Measurements from ENCODE around the gene VMO1.
A peak's percentile ranks its signal among the peaks of the same experiment; 100 is the strongest.

Gene VMO1

DNA sequence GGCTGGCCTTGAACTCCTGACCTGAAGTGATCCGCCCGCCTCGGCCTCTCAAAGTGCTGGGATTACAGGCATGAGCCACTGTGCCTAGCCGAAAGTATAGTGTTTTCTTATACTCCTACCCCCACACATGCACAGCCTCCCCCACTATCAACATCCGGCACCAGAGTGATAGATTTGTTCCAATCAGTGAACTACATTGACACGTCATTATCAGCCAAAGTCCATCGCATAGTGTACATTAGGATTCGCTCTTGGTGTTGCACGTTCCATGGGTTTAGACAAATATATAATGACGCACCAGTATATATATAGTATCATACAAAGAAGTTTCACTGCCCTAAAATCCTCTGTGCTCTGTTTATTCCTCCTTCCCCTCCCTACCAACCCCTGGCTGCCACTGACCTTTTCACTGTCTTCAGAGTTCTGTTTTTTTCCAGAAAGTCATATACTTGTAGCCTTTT, 26.4 kb downstream of the VMO1 start:
- DNase-seq (ENCODE audit: low spot score) = no peak

DNA sequence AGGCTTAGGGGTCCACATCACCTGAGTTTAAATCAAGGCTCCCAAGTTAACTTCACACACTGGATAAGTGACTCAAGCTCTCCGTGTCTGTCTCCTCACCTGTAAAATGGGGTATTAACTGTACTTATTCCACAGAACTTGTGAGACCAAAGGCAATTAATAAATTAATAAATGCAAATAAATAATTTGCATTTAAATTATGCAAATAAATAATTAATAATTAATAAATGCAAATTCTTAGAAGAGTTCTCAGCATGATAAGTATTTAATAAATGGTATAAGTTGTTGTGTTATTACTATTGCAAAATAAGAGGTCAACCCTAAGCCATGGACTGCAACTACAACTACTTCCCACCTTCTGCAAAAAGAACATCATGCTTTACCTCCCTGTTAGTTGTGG, 32.8 kb downstream of the VMO1 start:
- DNase-seq (ENCODE audit: low spot score) = no peak

DNA sequence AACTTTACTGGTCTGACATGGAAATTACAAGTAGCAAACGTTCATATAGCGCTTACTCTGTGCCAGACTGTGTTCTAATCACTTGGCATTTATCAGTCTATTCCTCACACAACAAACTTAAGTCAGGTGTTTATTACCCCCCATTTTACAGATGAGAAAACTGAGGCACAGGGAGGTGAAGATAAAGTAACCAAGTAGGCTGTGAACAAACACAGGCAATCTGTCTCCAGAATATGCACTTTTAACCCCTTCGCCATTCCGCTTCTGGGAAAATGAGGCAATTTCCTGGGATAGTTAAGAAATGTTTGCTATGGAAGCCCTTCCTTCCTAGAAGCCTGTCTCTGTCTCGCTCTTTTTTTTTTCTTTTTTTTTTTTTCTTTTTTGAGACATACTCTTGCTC, 34.2 kb downstream of the VMO1 start:
- DNase-seq (ENCODE audit: low spot score) = no peak

DNA sequence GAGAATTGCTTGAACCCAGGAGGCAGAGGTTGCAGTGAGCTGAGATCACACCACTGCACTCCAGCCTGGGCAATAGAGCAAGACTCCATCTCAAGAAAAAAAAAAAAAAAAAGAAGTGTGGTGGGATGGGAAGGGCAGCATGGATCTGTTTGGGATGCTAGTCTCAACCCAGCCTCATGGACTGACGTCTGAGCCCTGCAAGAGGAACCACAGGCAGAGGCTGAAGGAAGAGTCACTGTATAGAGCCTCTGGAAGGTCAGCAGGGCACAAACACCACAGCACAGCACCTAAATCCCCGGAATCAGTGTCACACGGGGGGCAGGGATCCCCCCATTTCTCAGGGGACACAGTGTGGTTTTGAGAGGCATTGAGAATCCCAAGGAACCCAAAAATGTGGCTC, 35.6 kb downstream of the VMO1 start:
- no peak for DNase-seq (ENCODE audit: low spot score)

DNA sequence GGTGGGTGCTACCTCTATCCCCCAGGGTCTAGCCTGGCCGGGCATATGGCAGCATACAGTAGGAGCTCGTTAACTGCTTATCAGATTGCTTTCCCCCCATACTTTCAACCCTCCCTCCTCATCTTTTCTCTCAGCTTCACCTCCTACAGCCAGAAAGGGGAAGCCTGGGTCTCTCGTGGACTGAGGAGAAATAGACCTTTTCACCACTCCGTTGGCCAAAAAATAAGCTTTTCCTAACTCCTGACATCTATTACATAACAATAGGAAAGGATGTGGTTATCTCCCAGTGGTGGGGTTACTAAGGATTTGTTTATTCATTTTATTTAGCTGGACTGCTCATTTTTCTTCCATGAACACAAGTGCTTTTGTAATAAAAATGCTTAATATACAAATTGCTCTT, 37.5 kb downstream of the VMO1 start:
- no peak for DNase-seq (ENCODE audit: low spot score)

DNA sequence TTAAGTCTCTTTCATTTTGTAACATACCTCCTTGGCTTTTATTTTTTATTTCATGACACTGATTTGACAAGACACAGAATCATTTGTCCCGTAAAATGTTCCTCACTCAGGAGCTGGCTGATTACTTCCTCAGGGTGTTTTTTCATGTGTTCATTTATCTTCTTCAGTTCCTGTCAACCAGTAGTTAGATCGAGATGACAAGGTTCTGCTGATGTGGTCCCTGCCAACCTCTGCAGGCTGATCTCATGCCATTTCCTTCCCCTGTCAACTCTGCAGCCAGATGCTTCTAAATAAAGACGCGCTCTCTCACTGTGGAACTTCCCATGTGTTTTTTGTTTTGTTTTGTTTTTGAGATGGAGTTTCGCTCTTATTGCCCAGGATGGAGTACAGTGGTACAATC, 38.3 kb downstream of the VMO1 start:
- no peak for DNase-seq (ENCODE audit: low spot score)

DNA sequence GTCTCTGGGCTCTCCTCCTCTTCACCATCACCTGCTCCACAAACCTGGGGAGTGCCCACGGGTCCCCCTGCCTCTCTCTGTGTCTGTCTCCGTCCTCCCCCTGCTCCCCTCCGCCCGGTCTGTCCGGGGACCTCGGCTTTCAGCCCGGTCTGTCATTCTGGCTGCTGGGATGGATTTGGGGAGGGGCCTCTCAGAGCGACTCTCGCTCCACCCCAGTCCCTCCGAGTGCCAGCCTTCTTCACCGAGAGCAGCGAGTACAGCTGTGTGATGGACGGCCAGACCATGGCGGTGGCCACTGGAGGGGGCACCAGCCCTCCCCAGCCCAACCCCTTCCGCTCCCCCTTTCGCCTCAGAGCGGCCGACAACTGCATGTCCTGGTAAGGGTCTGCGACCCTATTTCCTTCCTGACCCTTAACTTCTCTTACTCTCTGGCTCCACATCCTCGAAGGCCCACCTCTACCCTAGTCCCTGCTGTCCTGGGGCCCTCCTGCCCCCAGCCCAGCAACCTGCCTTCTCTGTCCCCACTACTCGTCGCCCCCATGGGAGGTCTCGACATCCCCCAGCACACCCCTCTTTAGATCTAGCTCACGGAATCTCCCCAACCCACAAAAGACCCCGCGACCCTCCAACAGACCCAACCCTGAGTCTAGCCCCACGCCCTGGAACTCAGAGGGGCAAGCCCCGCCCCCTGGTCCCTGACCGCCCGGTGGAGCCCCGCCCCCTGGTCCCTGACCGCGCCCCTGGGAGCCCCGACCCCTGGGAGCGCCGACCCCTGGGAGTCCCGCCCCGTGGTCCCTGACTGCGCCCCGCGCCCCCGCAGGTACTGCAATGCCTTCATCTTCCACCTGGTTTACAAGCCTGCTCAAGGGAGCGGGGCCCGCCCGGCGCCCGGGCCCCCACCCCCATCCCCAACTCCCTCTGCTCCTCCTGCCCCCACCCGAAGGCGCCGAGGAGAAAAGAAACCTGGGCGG, 40.9 kb downstream of the VMO1 start:
- DNase-seq (ENCODE audit: low spot score) = no peak

DNA sequence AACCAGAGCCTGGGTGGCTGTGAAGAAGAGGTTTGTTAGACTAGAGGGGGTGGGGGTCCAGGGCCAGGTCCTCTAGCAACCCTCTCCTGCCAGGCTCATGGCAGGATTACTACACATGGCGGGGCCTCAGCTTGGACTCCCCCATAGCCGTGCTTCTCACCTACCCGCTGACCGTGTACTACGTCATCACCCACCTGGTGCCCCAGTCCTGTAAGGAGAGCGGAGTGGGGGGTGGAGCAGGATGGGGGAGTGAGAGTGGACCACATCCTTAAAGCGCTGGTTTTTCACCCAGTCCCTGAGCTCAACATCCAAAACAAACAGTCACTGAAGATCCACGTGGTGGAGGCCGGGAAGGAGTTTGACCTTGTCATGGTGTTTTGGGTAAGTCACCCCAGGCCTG, 42.3 kb downstream of the VMO1 start:
- DNase-seq (ENCODE audit: low spot score) = no peak

DNA sequence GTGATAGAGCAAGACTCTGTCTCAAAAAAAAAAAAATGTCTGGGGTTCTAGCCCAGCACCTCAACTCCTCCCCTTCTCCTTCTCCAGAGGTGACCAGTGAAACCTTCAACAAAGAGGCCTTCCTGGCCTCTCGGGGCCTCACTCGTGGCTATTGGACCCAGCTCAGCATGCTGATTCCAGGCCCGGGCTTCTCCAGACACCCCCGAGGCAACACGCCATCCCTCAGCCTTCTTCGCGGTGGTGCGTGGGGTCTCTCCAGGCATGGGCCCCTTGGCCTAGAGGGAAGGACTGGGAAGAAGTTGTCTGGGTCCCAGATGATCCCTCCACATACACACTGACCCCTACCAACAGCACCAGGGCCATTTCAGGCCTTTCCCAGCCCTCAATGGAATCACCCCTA, 42.9 kb downstream of the VMO1 start:
- DNase-seq (ENCODE audit: low spot score) = no peak

DNA sequence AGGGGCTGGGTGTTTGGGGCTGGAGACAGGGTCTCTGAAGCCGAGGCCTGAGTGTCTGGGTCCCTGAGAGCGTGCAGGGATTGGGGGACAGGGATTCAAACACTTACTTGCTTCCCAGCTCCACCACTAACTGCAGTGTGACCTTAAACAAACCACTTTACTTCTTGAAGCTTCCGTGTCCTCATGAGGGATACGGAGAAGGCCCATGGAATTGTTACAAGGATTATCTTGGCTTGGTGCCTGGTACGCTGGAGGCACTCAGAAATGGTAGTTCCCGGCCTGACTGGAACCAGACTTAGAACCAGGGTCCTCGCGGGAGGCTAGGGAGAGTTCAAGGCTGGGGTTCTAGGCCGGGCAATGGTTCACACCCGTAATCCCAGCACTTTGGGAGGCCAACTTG, 43.5 kb downstream of the VMO1 start:
- no peak for DNase-seq (ENCODE audit: low spot score)

DNA sequence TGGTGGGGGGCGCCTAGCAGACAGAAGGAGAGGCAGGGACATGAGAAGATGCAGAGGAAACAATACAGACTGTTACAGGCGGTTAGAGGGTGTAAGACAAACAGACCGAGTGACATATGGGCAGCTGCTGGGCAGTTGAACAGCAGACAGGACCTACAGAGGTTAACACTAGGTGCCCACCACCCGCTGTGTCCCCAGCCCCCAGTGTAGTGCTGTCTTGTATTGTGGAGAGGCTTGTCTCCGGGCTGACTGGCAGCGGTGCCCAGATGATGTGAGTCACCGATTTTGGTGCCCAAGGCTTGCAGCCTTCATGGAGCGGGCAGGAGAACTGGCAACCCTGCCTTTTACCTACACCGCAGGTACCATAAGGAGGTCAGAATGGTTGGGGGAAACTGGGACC, 44.0 kb downstream of the VMO1 start:
- no peak for DNase-seq (ENCODE audit: low spot score)

DNA sequence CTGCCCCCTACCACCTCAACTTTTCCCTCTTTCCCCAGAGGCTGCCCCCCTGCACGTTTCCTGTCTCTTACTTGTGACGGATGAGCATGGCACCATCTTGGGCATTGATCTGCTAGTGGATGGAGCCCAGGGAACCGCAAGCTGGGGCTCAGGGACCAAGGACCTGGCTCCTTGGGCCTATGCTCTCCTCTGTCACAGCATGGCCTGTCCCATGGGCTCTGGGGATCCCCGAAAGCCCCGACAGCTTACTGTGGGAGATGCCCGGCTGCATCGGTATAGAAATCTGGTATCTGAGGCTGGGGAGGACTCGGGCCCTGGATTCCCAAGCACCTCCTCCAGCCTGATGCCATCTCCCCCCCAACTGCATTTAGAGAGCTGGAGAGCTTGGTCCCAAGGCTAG, 44.6 kb downstream of the VMO1 start:
- no peak for DNase-seq (ENCODE audit: low spot score)

DNA sequence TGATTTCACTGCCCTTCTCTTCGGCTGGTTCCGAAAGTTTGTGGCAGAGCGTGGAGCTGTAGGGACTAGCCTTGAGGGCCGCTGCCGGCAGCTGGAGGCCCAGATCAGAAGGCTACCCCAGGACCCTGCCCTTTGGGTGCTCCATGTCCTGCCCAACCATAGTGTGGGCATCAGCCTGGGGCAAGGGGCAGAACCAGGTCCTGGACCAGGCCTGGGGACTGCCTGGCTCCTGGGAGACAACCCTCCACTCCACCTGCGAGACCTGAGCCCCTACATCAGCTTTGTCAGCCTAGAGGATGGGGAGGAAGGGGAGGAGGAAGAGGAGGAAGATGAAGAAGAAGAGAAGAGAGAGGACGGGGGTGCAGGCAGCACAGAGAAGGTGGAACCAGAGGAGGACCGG, 45.6 kb downstream of the VMO1 start:
- no peak for DNase-seq (ENCODE audit: low spot score)

DNA sequence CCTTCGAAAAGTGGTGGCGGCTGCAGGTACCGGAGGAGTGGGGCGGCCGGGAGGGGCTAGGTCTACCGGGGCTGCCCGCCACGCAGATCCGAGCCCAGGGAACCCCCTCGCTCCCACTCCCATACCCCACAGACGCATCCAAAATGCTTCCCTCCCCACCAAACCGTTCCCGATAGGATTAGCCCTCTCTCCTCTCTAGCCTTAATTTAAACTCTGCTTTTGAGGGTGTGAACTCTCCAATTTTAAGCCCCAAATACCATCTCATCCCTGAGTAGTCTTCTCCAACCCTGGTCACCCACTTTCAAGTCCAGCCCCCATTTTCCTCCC, 46.2 kb downstream of the VMO1 start:
- no peak for DNase-seq (ENCODE audit: low spot score)

DNA sequence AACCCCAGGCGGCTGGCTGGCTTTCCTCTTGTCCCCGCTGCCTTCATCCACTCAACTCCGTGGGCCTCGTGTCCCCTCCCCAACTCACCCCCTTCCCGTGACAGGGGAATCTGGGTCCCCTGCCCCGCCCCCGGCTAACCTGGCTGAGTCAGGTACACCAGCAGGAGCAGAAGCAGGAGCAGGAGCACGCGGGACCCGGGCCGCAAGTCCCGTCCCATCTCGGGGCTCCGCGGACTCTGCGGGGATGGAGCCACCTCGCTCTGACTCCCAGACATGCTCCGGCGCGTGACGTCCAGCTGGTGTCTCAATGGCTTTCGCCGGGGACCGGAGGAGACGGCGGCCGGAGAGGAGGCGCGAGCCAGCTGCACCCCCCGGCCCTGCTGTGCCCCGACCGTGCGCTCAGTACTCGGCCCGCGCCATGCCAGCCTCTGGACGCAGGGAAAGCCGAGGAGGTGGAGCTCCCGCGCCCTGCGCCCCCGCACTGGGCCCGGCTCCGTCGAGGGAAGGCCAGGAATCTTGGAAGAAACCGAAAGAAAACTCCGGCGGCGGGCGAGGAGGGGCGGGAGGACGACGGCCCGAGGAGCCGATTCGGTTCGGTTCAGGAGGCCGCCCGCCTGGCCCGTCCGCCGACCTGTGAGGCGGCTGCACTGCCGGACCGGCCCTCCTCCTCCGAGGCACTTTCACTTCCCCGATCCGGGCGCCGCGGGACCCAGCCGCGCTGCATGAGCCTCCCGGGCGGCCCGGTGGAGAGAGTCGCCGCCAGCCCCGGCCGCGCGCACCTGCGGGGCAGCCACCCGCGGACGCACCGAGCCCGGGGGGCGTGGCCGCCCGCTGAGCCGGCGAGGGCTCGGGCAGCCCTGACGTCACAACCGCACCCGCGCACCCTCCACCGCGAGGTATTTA, 46.8 kb downstream of the VMO1 start, which contains the start of the genes CXCL16 and ZMYND15:
TSS of gene CXCL16 (minus strand) at position 807 of the 903 bp plus-strand sequence. CDS start at position 218, 589 bp downstream.
TSS of gene ZMYND15 (plus strand) at position 712 of the 903 bp plus-strand sequence. CDS start 716 bp downstream, outside the sequence.
- peak; percentile 66 for DNase-seq (ENCODE audit: low spot score)

DNA sequence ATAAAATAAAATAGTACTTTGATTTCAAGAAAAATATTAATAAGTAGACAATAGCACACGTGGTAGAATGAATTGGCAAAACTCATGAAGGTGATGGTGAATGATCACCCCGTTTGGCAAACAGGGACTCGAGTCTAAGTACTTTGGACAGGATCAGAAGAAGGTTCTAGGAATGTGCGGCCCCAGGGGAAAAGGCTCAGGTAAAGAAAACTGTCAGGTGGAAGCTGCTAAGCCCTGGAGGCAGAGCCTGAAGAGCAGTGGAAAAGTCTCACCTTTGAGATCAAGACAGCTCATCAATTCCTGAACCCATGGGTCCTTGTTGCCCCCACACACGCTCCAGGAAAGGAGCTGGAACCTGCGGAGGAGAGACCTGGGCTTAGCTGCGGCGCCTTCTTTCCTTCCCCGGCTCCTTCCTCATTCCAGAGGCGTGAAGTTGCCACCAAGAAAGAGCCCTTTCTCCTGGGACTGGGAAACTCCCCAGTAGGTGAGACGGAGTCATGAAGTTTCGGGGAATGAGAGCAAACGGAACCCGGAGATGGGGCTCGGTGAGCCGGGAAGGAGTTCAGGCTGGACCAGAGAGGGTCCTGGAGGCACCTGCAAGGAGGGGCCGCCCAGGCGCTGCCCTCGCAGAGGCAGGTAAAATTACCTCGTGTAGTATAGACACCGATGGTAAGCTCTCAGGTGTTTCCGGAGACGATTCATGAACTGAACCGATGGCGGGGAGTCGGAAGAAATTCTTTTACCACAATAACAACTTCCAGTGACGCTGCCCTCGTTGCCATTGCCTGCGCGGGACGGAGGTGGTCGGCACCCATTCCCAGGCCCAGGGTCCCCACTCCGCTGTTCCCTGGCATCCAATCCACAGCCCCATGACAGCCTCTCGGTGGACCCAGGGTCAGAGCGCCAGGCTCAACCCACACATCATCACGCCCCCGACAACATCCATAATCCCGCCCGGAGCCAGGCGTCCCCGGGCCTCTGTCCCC, 47.7 kb downstream of the VMO1 start:
- DNase-seq (ENCODE audit: low spot score) = no peak

DNA sequence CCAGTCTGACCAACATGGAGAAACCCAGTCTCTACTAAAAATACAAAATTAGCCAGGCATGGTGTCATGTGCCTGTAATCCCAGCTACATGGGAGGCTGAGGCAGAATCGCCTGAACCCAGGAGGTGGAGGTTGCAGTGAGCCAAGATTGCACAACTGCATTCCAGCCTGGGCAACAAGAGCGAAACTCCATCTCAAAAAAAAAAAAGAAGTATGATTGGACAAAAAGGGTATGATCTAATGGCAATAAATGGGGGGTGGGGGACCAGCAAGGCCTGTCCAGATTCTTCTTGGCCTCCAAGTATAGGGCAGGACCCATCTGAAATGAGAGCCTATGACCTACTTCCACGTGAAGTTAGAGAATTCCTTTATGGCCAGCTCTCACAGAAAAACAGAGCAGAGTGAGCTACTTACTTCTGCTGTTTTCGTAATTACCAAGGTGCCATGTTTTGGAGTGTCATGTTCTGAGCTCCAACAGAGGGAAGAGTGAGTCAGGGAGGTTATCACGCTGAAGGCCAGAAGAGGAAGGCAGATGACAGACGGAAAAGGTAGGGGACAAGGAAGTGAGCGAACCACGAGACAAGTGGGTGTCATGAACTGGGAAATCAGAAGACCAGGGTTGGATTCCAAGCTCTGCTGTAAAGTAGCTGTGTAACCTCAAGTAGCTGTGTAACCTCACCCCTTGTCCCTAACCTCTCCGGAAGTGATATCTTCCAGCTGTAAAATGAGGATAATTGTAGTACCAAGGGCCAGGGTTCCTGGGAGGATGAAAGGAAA, 50.1 kb downstream of the VMO1 start:
- DNase-seq (ENCODE audit: low spot score) = no peak

All from D341Med (cell line).